Mammary microvascular endothelial cell (primary cell): ENCODE measurements around the gene MCAM. TPM values are rescaled to one million over a fixed set of nuclear protein-coding genes. Genes with fewer than 3 reads are reported as not detected.

Experiments
- total RNA-seq: library from RNA; depleted of rRNA; stranded (reverse); fragments of >200 nt; gene quantifications from 2 replicates; pipeline ENCODE4 v1.2.3, GENCODE V29; 2015

The MCAM gene, protein sequence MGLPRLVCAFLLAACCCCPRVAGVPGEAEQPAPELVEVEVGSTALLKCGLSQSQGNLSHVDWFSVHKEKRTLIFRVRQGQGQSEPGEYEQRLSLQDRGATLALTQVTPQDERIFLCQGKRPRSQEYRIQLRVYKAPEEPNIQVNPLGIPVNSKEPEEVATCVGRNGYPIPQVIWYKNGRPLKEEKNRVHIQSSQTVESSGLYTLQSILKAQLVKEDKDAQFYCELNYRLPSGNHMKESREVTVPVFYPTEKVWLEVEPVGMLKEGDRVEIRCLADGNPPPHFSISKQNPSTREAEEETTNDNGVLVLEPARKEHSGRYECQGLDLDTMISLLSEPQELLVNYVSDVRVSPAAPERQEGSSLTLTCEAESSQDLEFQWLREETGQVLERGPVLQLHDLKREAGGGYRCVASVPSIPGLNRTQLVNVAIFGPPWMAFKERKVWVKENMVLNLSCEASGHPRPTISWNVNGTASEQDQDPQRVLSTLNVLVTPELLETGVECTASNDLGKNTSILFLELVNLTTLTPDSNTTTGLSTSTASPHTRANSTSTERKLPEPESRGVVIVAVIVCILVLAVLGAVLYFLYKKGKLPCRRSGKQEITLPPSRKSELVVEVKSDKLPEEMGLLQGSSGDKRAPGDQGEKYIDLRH
- 6,515 and 6,907 TPM in 2 replicates for total RNA-seq

DNA sequence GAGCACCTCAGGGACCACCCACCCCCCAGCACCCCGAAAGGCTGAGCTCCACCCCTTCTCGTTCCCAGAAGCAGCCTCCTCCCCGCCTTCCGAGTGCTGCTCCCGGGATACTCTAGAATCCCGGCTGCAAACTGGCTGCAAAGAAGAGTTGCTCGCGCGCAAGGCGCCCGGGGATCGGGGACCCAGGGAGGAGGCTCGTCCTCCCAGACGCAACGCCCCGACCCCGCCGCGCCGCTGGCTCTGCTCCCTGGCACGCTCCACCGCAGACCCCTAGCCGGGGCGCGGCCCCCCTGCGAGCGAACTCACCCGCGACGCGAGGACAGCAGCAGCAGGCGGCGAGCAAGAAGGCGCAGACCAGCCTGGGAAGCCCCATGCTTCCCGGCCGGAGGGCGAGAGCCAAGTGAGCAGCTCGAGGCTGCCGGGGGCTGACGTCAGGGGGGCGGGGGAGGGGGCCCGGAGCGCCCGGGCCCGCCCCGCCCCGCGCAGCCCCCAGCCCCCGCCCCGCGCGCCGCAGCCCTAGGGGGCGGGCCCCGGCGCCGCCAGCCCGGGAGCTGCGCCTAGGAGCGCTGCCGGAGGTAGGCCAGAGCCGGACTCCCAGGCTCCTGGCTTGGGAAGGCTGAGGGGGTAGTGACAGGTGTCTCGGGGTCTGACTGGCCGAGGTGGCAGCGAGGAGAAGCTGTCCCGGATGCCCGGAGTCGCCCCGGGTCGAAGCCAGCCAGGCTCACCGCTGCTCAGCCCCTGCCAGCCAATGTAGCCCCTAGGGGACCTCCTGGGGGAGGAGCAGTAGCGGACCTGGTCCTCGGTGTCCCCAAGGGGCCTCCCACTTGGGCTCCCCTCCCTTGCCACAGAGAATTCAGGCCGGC, at the start of gene MCAM:
Gene MCAM (minus strand): TSS at position 402 of the 863 bp plus-strand sequence. CDS start 29 bp downstream, at position 373.

DNA sequence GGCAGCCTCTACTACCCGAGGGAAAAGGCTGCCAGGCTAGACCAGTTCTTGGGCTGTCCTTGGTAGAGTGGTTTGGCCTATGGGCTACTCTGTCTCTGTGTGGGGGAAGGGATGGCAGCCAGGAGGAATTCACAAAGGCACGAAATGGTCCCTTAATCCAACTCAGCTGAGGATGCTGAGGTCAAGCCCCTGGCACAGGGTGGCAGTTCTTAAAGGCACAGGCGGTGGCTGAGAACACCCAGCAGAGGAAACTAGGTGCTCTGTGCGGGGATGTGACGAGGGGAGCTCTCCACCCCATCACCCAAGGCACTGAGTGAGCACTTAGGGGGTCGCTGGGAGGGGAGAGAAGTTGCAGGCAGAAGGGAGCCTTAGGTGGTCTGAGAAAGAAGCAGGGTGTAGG, 29.7 kb upstream of the MCAM start, which contains the start of gene MFRP:
Gene MFRP (minus strand): TSS at position 101 of the 400 bp plus-strand sequence. CDS start 192 bp downstream, outside the sequence.

DNA sequence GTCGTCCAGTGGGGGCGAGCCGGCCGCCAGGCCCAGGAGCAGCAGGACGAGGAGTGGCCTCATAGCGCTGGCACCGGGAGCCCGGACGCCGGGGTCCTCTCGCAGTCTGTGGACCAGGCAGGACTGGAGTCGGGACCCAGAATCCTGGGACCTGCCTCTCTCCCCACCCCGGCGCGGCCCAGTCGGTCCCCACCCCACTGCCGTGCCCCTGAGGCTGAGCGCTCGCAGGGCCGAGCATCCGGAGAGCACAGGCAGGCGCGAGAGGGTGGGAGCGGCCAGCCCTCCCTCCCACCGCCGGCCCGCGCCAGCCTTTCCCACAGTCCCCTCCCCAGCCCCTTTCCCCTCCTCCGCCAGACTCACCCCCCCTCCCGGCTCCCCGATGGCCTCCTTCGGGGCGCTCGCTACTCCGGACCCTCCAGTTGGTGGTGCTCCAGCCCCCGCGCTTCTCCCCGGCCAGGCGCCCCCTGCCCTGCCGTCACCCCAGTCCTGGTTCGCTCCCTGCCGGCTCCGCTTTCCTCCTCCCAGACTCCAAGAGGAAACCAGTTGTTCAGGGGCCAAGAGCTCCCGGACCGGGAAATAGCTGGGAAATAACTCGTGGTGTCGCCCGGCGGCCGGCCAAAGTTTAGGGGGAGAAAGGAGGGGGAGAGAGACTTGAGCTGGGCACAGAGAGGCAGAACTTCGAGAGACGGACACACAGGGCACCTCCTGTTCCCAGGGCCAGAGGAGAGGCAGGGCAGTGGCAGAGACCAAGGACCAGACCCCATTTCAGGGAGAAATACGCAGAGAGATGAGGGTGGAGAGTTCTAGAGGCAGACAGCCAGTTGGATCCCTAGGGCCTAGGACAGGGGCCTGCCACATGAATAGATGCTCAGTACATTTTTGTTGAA, 23.6 kb upstream of the MCAM start, which contains the start of gene C1QTNF5:
Gene C1QTNF5 (minus strand): TSS at position 549 of the 887 bp plus-strand sequence. CDS start 486 bp downstream, at position 63.

DNA sequence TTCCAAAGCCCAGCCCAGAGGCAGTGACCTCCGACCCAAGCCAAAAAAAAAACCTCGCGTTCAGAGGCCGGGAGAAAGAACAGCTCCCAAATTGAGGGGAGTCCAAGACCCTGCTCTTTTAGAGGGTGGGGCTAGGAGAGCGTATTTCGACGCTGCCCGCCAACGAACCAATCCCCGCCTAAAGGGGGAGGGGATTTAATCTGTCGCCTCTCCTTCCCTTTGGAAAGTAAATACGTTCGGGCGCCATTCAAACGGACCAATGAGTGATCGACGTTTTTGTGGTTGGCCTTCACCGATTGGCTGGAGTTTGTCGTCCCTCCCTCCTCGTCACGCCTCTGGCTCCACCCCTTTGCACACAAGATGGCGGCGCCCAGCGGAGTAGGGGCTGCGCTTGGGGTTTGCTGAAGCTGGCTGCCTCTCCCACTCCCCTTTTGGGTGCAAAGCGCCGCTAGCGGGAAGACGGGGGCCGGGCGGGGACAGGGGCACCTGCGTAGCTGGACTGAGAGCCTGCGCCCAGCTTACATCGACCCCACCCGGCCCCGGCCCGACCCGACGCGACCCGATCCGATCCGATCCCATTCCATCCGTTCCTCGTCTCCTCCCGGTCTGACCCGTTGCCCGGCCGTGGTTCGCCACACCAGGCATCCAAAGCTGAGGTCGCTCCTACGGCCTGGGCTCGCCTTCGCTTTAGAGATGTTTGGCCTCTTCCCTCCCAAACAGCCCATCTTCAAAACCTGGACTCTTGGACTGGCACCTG, 17.4 kb upstream of the MCAM start, which contains the start of gene RNF26:
Gene RNF26 (plus strand): TSS at position 354 of the 757 bp plus-strand sequence. CDS start 596 bp downstream, outside the sequence.

Other genes starting within 250 kb of the MCAM start
- gene VPS11, start 249.3 kb downstream of the MCAM start, total RNA-seq, result 25.1 and 25.7 TPM in 2 replicates
- gene HMBS, start 232.2 kb downstream of the MCAM start, total RNA-seq, result 9.1 and 14.7 TPM in 2 replicates
- 31.6 and 44.5 TPM in 2 replicates for gene DPAGT1, start 215.3 kb downstream of the MCAM start, total RNA-seq
- gene C2CD2L, start 209.8 kb downstream of the MCAM start, total RNA-seq, result 7.3 and 10.4 TPM in 2 replicates
- gene HINFP, start 195.6 kb downstream of the MCAM start, total RNA-seq, result 8.2 and 15.8 TPM in 2 replicates
- 0.10 TPM in 1 of 2 replicates, not detected in the other for gene ABCG4, start 168.1 kb downstream of the MCAM start, total RNA-seq
- gene NLRX1, start 148.4 kb downstream of the MCAM start, total RNA-seq, result 11.9 and 15.1 TPM in 2 replicates
- gene NHERF4, start 131.7 kb downstream of the MCAM start, total RNA-seq, result not detected in 2 replicates
- 17.1 and 20.5 TPM in 2 replicates for gene CBL, start 110.8 kb downstream of the MCAM start, total RNA-seq
- 16.2 and 18.1 TPM in 2 replicates for gene RNF26, start 17.4 kb upstream of the MCAM start, total RNA-seq
- gene C1QTNF5, start 23.8 kb upstream of the MCAM start, total RNA-seq, result 82.2 and 90.1 TPM in 2 replicates
- gene MFRP, start 29.6 kb upstream of the MCAM start, total RNA-seq, result 0.07 TPM in 1 of 2 replicates, not detected in the other
- gene USP2, start 64.6 kb upstream of the MCAM start, total RNA-seq, result not detected in 2 replicates
- gene THY1, start 106.0 kb upstream of the MCAM start, total RNA-seq, result under 0.01 and 0.98 TPM in 2 replicates